HEK293T (cell line): ENCODE measurements around the gene CD14.

Experiments
- BHLHE40 ChIP-seq: fragments of 450-650 bp; IDR thresholded peaks from 2 replicates; pipeline ENCODE4 v1.6.1; 2016; ENCODE audit warnings: mild to moderate bottlenecking, moderate library complexity, borderline replicate concordance
- FOXA1 ChIP-seq: fragments of 450-650 bp; IDR thresholded peaks from 2 replicates; pipeline ENCODE4 v1.6.1; 2016; ENCODE audit warnings: mild to moderate bottlenecking
- LEF1 ChIP-seq: fragments of 450-650 bp; IDR thresholded peaks from 2 replicates; pipeline ENCODE4 v1.6.1; 2017; ENCODE audit warnings: mild to moderate bottlenecking, borderline replicate concordance
- NFRKB ChIP-seq: fragments of 450-650 bp; IDR thresholded peaks from 2 replicates; pipeline ENCODE4 v1.6.1; 2016; ENCODE audit warnings: mild to moderate bottlenecking, moderate library complexity
- ZNF384 ChIP-seq: fragments of 450-650 bp; IDR thresholded peaks from 2 replicates; pipeline ENCODE4 v1.6.1; 2016

DNA sequence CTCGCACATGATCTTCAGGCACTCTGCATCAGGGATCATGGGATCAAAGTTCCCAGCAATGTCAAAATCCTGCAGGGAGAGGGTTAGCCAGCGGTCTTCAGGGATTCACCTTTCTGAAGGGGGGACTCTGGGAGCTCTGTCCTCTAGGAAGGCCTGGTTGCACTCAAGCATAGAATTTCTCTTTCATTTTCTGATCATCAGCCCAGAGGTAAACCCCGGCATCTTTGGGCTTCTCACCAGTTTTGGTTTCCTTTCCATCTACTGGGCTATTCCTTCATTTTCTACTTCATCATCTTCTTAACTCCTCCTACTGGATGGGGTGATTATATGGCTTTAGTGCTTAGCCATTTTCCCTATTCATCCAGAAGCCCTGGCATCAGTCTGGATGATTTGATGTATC lies 45.0 kb upstream of the CD14 start:
- no peak for TF ChIP-seq LEF1
- no peak for TF ChIP-seq FOXA1
- TF ChIP-seq BHLHE40: no peak
- TF ChIP-seq NFRKB: no peak
- TF ChIP-seq ZNF384: no peak
